DND-41 (cell line): ENCODE data around the gene IL15.

ENCODE experiments used
- EZH2 ChIP-seq: IDR thresholded peaks from 3 replicates; pipeline ENCODE4 v1.6.1; 2012; ENCODE audit warnings: borderline replicate concordance, low read depth, mild to moderate bottlenecking, moderate library complexity, low read length, inconsistent platforms; ENCODE audit not compliant: severe bottlenecking
- TF ChIP-seq, protein P1 (sequence below): IDR thresholded peaks from 2 replicates; pipeline ENCODE4 v1.5.1; 2012; ENCODE audit warnings: borderline replicate concordance, low read length, moderate library complexity, mild to moderate bottlenecking; ENCODE audit not compliant: poor library complexity, severe bottlenecking; ENCODE audit errors: extremely low read depth

DNA sequence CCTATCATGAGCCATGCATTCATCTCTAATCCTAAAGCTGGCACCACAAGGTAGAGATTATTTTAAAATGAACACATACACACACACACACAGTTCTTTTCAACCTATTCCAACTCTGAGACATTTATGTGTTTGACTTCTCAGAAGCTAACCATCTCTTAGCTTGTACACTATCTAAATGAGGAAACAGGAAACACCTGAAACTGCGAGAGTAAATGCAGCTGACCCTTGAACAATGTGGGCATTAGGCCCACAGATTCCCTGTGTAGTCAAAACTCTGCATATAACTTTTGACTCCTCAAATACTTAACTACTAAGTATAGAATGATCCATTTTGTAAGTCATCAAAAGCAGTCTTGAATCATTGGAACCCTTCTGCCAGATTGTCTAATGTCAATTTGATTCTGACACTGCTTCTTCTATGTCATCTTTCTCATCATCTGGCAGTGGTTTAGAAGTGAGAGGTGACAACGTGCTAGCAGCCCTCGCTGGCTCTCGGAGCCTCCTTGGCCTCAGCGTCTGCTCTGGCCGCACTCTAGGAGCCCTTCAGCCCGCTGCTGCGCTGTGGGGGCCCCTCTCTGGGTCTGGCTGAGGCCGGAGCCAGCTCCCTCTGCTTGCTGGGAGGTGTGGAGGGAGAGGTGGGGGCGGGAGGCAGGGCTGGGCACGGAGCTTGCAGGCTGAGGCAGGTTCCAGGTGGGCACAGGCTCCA lies 21.4 kb upstream of the IL15 start:
- TF ChIP-seq, protein P1, sequence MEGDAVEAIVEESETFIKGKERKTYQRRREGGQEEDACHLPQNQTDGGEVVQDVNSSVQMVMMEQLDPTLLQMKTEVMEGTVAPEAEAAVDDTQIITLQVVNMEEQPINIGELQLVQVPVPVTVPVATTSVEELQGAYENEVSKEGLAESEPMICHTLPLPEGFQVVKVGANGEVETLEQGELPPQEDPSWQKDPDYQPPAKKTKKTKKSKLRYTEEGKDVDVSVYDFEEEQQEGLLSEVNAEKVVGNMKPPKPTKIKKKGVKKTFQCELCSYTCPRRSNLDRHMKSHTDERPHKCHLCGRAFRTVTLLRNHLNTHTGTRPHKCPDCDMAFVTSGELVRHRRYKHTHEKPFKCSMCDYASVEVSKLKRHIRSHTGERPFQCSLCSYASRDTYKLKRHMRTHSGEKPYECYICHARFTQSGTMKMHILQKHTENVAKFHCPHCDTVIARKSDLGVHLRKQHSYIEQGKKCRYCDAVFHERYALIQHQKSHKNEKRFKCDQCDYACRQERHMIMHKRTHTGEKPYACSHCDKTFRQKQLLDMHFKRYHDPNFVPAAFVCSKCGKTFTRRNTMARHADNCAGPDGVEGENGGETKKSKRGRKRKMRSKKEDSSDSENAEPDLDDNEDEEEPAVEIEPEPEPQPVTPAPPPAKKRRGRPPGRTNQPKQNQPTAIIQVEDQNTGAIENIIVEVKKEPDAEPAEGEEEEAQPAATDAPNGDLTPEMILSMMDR: no peak
- no peak for TF ChIP-seq EZH2
